K562 (cell line): ENCODE measurements around the gene ARPC4. TPM values are rescaled to one million over a fixed set of nuclear protein-coding genes. Genes with fewer than 3 reads are reported as not detected.
A peak's percentile ranks its signal among the peaks of the same experiment; 100 is the strongest.

Experiments
- CUX1 ChIP-seq: fragments of 200-800 bp; sonication (Bioruptor generic); IDR thresholded peaks from 2 replicates; pipeline ENCODE4 v1.6.1; 2016; ENCODE audit warnings: missing genetic modification characterization, missing compliant biosample characterization
- E2F3 ChIP-seq: fragments of 250-450 bp; sonication (Bioruptor Pico); IDR thresholded peaks from 2 replicates; pipeline ENCODE4 v1.4.0; 2020; ENCODE audit warnings: mild to moderate bottlenecking
- E4F1 ChIP-seq: fragments of 250-450 bp; sonication (Bioruptor Pico); IDR thresholded peaks from 2 replicates; pipeline ENCODE4 v1.5.0; 2021; ENCODE audit warnings: mild to moderate bottlenecking, borderline replicate concordance
- HDAC8 ChIP-seq: fragments of 450-650 bp; IDR thresholded peaks from 2 replicates; pipeline ENCODE4 v1.6.1; 2016; ENCODE audit warnings: mild to moderate bottlenecking, missing genetic modification characterization, moderate library complexity, missing compliant biosample characterization
- KDM4B ChIP-seq, 2 experiments: fragments of 450-650 bp in 1 of 2; sonication (generic) in 1 of 2; IDR thresholded peaks; 2 replicates each; pipeline ENCODE4 v1.6.1; 2016 to 2017; ENCODE audit warnings: borderline replicate concordance in 2 of 2, antibody characterized with exemption in 1 of 2, low read depth in 1 of 2, mild to moderate bottlenecking in 1 of 2
- RFX7 ChIP-seq: fragments of 250-450 bp; sonication (Bioruptor Pico); IDR thresholded peaks from 2 replicates; pipeline ENCODE4 v1.5.1; 2021; ENCODE audit warnings: mild to moderate bottlenecking
- RHOXF2B ChIP-seq: fragments of 250-450 bp; sonication (Bioruptor Pico); conservative IDR thresholded peaks from 2 replicates; pipeline ENCODE4 v1.5.1; 2021
- SIN3A ChIP-seq, 2 experiments: fragments of 150-350 bp in 1 of 2; IDR thresholded peaks; 2 replicates each; pipeline ENCODE4 v1.6.1; 2011 to 2016; ENCODE audit warnings: borderline replicate concordance in 2 of 2, low read depth in 2 of 2, low read length in 2 of 2, mild to moderate bottlenecking in 2 of 2, moderate library complexity in 2 of 2; ENCODE audit not compliant: control insufficient read depth in 1 of 2
- SMARCE1 ChIP-seq: fragments of 450-650 bp; IDR thresholded peaks from 2 replicates; pipeline ENCODE4 v1.7.1; 2016; ENCODE audit warnings: mild to moderate bottlenecking
- TEAD1 ChIP-seq, 2 experiments: fragments of 450-650 bp in 1 of 2; sonication (generic) in 1 of 2; formaldehyde crosslinking; IDR thresholded peaks; 2 replicates each; pipeline versions ENCODE4 v1.4.0 to v1.8.0; 2020 to 2022; ENCODE audit warnings: mild to moderate bottlenecking in 2 of 2, missing genetic modification reagents in 1 of 2
- TFAM ChIP-seq: fragments of 250-450 bp; sonication (Bioruptor Pico); conservative IDR thresholded peaks from 2 replicates; pipeline ENCODE4 v1.5.0; 2021; ENCODE audit warnings: mild to moderate bottlenecking, moderate library complexity
- ZBTB9 ChIP-seq: fragments of 450-650 bp; formaldehyde crosslinking; IDR thresholded peaks from 2 replicates; pipeline ENCODE4 v1.4.0; 2020; ENCODE audit warnings: mild to moderate bottlenecking, moderate library complexity
- ZNF280A ChIP-seq: fragments of 450-650 bp; IDR thresholded peaks from 2 replicates; pipeline ENCODE4 v1.6.1; 2018; ENCODE audit warnings: mild to moderate bottlenecking, low read depth; ENCODE audit not compliant: partially characterized antibody
- ZNF75A ChIP-seq: fragments of 450-650 bp; formaldehyde crosslinking; IDR thresholded peaks from 2 replicates; pipeline ENCODE4 v1.4.0; 2020; ENCODE audit warnings: mild to moderate bottlenecking
- polyA plus RNA-seq, 8 experiments: library from polyadenylated mRNA; depleted of rRNA in 4 of 8; stranded (reverse) in 5 of 8; unstranded in 3 of 8; fragments of >200 nt; fragmentation: Nextera tagmentation in 2 of 8; fragmentation: Illumina TruSeq in 1 of 8; extraction: Ambion mirVana in 2 of 8; extraction: Trizol in 1 of 8; gene quantifications; 2 replicates each; pipeline versions ENCODE4 v1.2.1 to v1.2.3, GENCODE V29; 2011 to 2014; ENCODE audit warnings: inconsistent platforms in 1 of 8, missing spikeins in 1 of 8
- total RNA-seq, 7 experiments: library from RNA; depleted of rRNA in 6 of 7; stranded (reverse); fragments of >200 nt in 6 of 7; fragmentation: Illumina TruSeq in 2 of 7; extraction: Trizol in 2 of 7; gene quantifications; 2 replicates each; pipeline versions ENCODE4 v1.2.1 to v1.2.3, GENCODE V29; 2011 to 2021; ENCODE audit warnings: low replicate concordance in 1 of 7

ARPC4 gene
- total and polyA plus RNA-seq, 9 of the 15 experiments (the other 6 are each of a cell fraction or from before 2014, with no cell fraction given) = 20.1 to 153 (median 119) TPM

GRCh38 chr3:9749296-9749644 lies 43.6 kb upstream of the ARPC4 start (continued):
- TF ChIP-seq E4F1 (CRISPR knock-in tag) (no peak), ZBTB9 (0 out of 2 replicates have a peak, but pooled peaks have one; percentile 43), KDM4B (IDR thresholded peaks at IDR 0.05; ENCODE audit: borderline replicate concordance in 2 of 2, low read depth in 1 of 2) (no peak; a peak in 1 of 4 replicates), ZNF280A (no peak), CUX1 (CRISPR knock-in tag) (no peak), SIN3A (IDR thresholded peaks at IDR 0.05; ENCODE audit: borderline replicate concordance in 2 of 2, control insufficient read depth in 1 of 2, low read depth in 2 of 2, low read length in 2 of 2) (no peak), E2F3 (0 out of 2 replicates have a peak, but pooled peaks have one; percentile 24), RHOXF2B (CRISPR knock-in tag) (0 out of 2 replicates have a peak, but pooled peaks have one; percentile 21), SMARCE1 (no peak), HDAC8 (no peak), TFAM (CRISPR knock-in tag) (no peak), TEAD1 (CRISPR knock-in tag; IDR thresholded peaks at IDR 0.05) (peak in 1 of 2 experiments; percentile 50; a peak in 1 of 4 replicates), ZNF75A (CRISPR knock-in tag) (0 out of 2 replicates have a peak, but pooled peaks have one; percentile 46), RFX7 (CRISPR knock-in tag) (no peak)
